HepG2 (cell line): ENCODE data around the gene MRPS34. TPM values are rescaled to one million over a fixed set of nuclear protein-coding genes. Genes with fewer than 3 reads are reported as not detected.

Experiments
- CCDC6 ChIP-seq: sonication (generic); formaldehyde crosslinking; IDR thresholded peaks from 2 replicates; pipeline ENCODE4 v1.8.1; 2022; ENCODE audit warnings: mild to moderate bottlenecking, missing genetic modification reagents, moderate library complexity
- DBP ChIP-seq: sonication (generic); formaldehyde crosslinking; IDR thresholded peaks from 2 replicates; pipeline ENCODE4 v1.4.0; 2020; ENCODE audit warnings: missing genetic modification reagents; ENCODE audit errors: not compliant biosample characterization
- FUBP1 ChIP-seq: sonication (generic); formaldehyde crosslinking; IDR thresholded peaks from 2 replicates; pipeline ENCODE4 v1.5.1; 2020; ENCODE audit warnings: missing genetic modification reagents, mild to moderate bottlenecking, borderline replicate concordance
- IKZF4 ChIP-seq: sonication (generic); formaldehyde crosslinking; IDR thresholded peaks from 2 replicates; pipeline ENCODE4 v1.5.1; 2020; ENCODE audit warnings: borderline replicate concordance, mild to moderate bottlenecking, low read depth, missing genetic modification reagents; ENCODE audit errors: not compliant biosample characterization
- KDM4B ChIP-seq: sonication (generic); formaldehyde crosslinking; IDR thresholded peaks from 2 replicates; pipeline ENCODE4 v1.4.0; 2020; ENCODE audit warnings: missing genetic modification reagents
- KLF13 ChIP-seq: sonication (generic); formaldehyde crosslinking; IDR thresholded peaks from 2 replicates; pipeline ENCODE4 v1.4.0; 2020; ENCODE audit warnings: mild to moderate bottlenecking, missing genetic modification reagents
- MAFK ChIP-seq, 2 experiments: IDR thresholded peaks in 1 of 2; conservative IDR thresholded peaks in 1 of 2; 2 replicates each; pipeline ENCODE4 v1.6.1; 2011; ENCODE audit warnings: improper control_type of control experiment in 2 of 2, low read length in 2 of 2
- MTA1 ChIP-seq: sonication (generic); formaldehyde crosslinking; IDR thresholded peaks from 2 replicates; pipeline ENCODE4 v1.4.0; 2020; ENCODE audit warnings: missing genetic modification reagents, mild to moderate bottlenecking, borderline replicate concordance
- MTA3 ChIP-seq: sonication (generic); formaldehyde crosslinking; IDR thresholded peaks from 2 replicates; pipeline ENCODE4 v1.4.0; 2020; ENCODE audit warnings: missing genetic modification reagents
- NCOA5 ChIP-seq: sonication (generic); formaldehyde crosslinking; IDR thresholded peaks from 2 replicates; pipeline ENCODE4 v1.4.0; 2020; ENCODE audit warnings: missing genetic modification reagents
- NONO ChIP-seq, 2 experiments: fragments of 450-650 bp in 1 of 2; sonication (generic) in 1 of 2; formaldehyde crosslinking in 1 of 2; IDR thresholded peaks in 1 of 2; conservative IDR thresholded peaks in 1 of 2; 2 replicates each; pipeline versions ENCODE4 v1.6.1 to v1.8.0; 2017 to 2022; ENCODE audit warnings: mild to moderate bottlenecking in 1 of 2, missing genetic modification reagents in 1 of 2, moderate library complexity in 1 of 2
- POLR2AphosphoS5 ChIP-seq: IDR thresholded peaks from 2 replicates; pipeline ENCODE4 v1.6.1; 2012; ENCODE audit warnings: low read depth, low read length
- SOX6 ChIP-seq, 2 experiments: fragments of 450-650 bp in 1 of 2; sonication (generic) in 1 of 2; formaldehyde crosslinking in 1 of 2; IDR thresholded peaks; 2 replicates each; pipeline versions ENCODE4 v1.4.0 to v1.6.1; 2017 to 2020; ENCODE audit warnings: antibody characterized with exemption in 1 of 2, mild to moderate bottlenecking in 1 of 2, missing genetic modification reagents in 1 of 2
- SP4 ChIP-seq: sonication (generic); formaldehyde crosslinking; IDR thresholded peaks from 2 replicates; pipeline ENCODE4 v1.8.1; 2023; ENCODE audit warnings: mild to moderate bottlenecking, missing genetic modification reagents
- ZFAT ChIP-seq: sonication (generic); formaldehyde crosslinking; conservative IDR thresholded peaks from 2 replicates; pipeline ENCODE4 v1.8.1; 2023; ENCODE audit warnings: missing genetic modification reagents, inconsistent platforms
- ZFYVE20 ChIP-seq: sonication (generic); formaldehyde crosslinking; IDR thresholded peaks from 2 replicates; pipeline ENCODE4 v1.8.0; 2023; ENCODE audit warnings: low read depth, mild to moderate bottlenecking, moderate library complexity, missing genetic modification reagents, borderline replicate concordance
- ZNF251 ChIP-seq: sonication (generic); formaldehyde crosslinking; IDR thresholded peaks from 2 replicates; pipeline ENCODE4 v1.9.0; 2021; ENCODE audit warnings: mild to moderate bottlenecking, missing genetic modification reagents
- ZNF260 ChIP-seq: sonication (generic); formaldehyde crosslinking; IDR thresholded peaks from 2 replicates; pipeline ENCODE4 v1.4.0; 2020; ENCODE audit warnings: missing genetic modification reagents, low read depth, mild to moderate bottlenecking, borderline replicate concordance
- ZNF264 ChIP-seq: sonication (generic); formaldehyde crosslinking; IDR thresholded peaks from 2 replicates; pipeline ENCODE4 v1.4.0; 2020; ENCODE audit warnings: missing genetic modification reagents
- ZNF343 ChIP-seq: sonication (generic); formaldehyde crosslinking; IDR thresholded peaks from 2 replicates; pipeline ENCODE4 v1.4.0; 2020; ENCODE audit warnings: mild to moderate bottlenecking, missing genetic modification reagents
- ZNF431 ChIP-seq: sonication (generic); formaldehyde crosslinking; IDR thresholded peaks from 2 replicates; pipeline ENCODE4 v1.9.0; 2022; ENCODE audit warnings: missing genetic modification reagents, low read depth, mild to moderate bottlenecking, borderline replicate concordance
- ZNF432 ChIP-seq: sonication (generic); formaldehyde crosslinking; IDR thresholded peaks from 2 replicates; pipeline ENCODE4 v1.5.0; 2020; ENCODE audit warnings: missing genetic modification reagents, mild to moderate bottlenecking, borderline replicate concordance
- ZNF513 ChIP-seq: sonication (generic); formaldehyde crosslinking; conservative IDR thresholded peaks from 2 replicates; pipeline ENCODE4 v1.5.0; 2020; ENCODE audit warnings: missing genetic modification reagents
- ZNF614 ChIP-seq: IDR thresholded peaks from 2 replicates; pipeline ENCODE4 v1.6.1; 2018; ENCODE audit warnings: missing biosample characterization, missing genetic modification reagents, inconsistent platforms, borderline replicate concordance
- ZNF7 ChIP-seq: IDR thresholded peaks from 2 replicates; pipeline ENCODE4 v1.6.1; 2016; ENCODE audit warnings: missing biosample characterization, missing genetic modification reagents
- ZSCAN30 ChIP-seq: sonication (generic); formaldehyde crosslinking; IDR thresholded peaks from 2 replicates; pipeline ENCODE4 v1.5.0; 2020; ENCODE audit warnings: mild to moderate bottlenecking, missing genetic modification reagents
- polyA plus RNA-seq, 8 experiments: library from polyadenylated mRNA; depleted of rRNA in 3 of 8; stranded (reverse) in 7 of 8; unstranded in 1 of 8; fragments of >200 nt; fragmentation: Illumina TruSeq in 4 of 8; extraction: Trizol in 4 of 8; gene quantifications; 2 replicates each; pipeline versions ENCODE4 v1.2.1 to v1.2.3, GENCODE V29; 2011 to 2016; ENCODE audit warnings: low read depth in 4 of 8, missing spikeins in 1 of 8, mixed read lengths in 1 of 8; ENCODE audit not compliant: insufficient read depth in 1 of 8
- total RNA-seq, 5 experiments: library from RNA; depleted of rRNA; stranded (reverse); fragments of >200 nt; fragmentation: Illumina TruSeq; extraction: Trizol; gene quantifications; 2 replicates each; pipeline ENCODE4 v1.2.3, GENCODE V29; 2016; ENCODE audit warnings: low read depth in 1 of 5

Gene MRPS34
- total and polyA plus RNA-seq, 2 of the 13 experiments (the other 11 are each of a cell fraction or from before 2014, with no cell fraction given) = 63.5 to 131 TPM

- TF ChIP-seq ZNF614 (CRISPR knock-in tag) = peak; percentile 60; the same call in 1 of the 2 replicates
- TF ChIP-seq ZNF7 (CRISPR knock-in tag) = no peak
- TF ChIP-seq SOX6 (IDR thresholded peaks at IDR 0.05) = no peak
- no peak for TF ChIP-seq SOX6 (CRISPR knock-in tag; IDR thresholded peaks at IDR 0.05)
- TF ChIP-seq ZNF432 = no peak
- TF ChIP-seq FUBP1 (CRISPR knock-in tag) = no peak
- no peak for TF ChIP-seq NCOA5 (CRISPR knock-in tag)
- TF ChIP-seq ZFYVE20 (CRISPR knock-in tag) = no peak
- TF ChIP-seq ZFAT (CRISPR knock-in tag) = no peak
- no peak for TF ChIP-seq DBP
- no peak for TF ChIP-seq KLF13 (CRISPR knock-in tag)
- TF ChIP-seq CCDC6 (CRISPR knock-in tag) = no peak
- TF ChIP-seq MAFK (conservative IDR thresholded peaks at IDR 0.05 in 1 of 2, IDR thresholded peaks at IDR 0.05 in 1 of 2; ENCODE audit: low read length in 2 of 2) = no peak
- no peak for TF ChIP-seq ZNF513 (CRISPR knock-in tag)
- no peak for TF ChIP-seq MTA1 (CRISPR knock-in tag)
- peak; percentile 88 for TF ChIP-seq SP4 (CRISPR knock-in tag)
- no peak for TF ChIP-seq IKZF4
- TF ChIP-seq KDM4B (CRISPR knock-in tag) = no peak
- TF ChIP-seq NONO (IDR thresholded peaks at IDR 0.05) = no peak
- peak; percentile 67 for TF ChIP-seq NONO (CRISPR knock-in tag; conservative IDR thresholded peaks at IDR 0.05)
- no peak; the same call in 1 of the 2 replicates for TF ChIP-seq POLR2AphosphoS5
- TF ChIP-seq ZNF264 (CRISPR knock-in tag) = no peak
- no peak for TF ChIP-seq ZSCAN30 (CRISPR knock-in tag)
- no peak for TF ChIP-seq ZNF251 (CRISPR knock-in tag)
- TF ChIP-seq ZNF431 = no peak
- TF ChIP-seq ZNF343 (CRISPR knock-in tag) = no peak
- no peak for TF ChIP-seq ZNF260 (CRISPR knock-in tag)
- no peak for TF ChIP-seq MTA3 (CRISPR knock-in tag)
These were observed 9.7 kb upstream of the MRPS34 start, which contains the start of the genes NUBP2 and SPSB3 (continued) for GRCh38 chr16:1782408-1783264.
